Measurements from ENCODE around the gene TARBP2.

DNA sequence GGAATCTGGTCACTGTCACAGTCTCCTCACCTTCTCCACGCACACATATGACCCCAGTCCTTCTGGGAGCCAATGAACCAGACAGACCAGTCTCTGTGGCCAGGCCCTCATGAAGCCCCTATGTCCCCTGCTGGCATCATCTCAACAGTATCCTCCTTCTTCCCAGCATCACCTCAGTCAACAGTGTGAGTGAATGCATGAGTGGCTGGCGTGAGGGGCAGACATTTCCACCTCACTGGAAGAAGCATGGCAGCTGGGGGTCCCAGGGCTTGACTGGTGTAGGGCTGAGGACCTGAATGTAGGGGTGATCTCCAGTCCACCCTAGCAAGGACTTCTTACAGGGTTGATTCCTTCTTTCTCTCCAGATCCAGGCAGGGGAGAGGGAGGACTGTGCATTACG is 3.6 kb upstream of the TARBP2 start:
- TF ChIP-seq POLR2A (IDR thresholded peaks at IDR 0.05; ENCODE audit: low read depth, low read length) (no peak), POLR2AphosphoS5 (IDR thresholded peaks at IDR 0.05; ENCODE audit: low read depth, low read length) (no peak), SPI1 (IDR thresholded peaks at IDR 0.05; ENCODE audit: low read depth, low read length) (no peak), TAF1 (IDR thresholded peaks at IDR 0.05; ENCODE audit: low read depth, low read length) (no peak), POU2F2 (IDR thresholded peaks at IDR 0.05; ENCODE audit: low read depth, low read length) (no peak), PAX5 (IDR thresholded peaks at IDR 0.05; ENCODE audit: insufficient read depth, low read length, severe bottlenecking) (no peak)

All from GM12891 (cell line).